Measurements from ENCODE around the gene HTRA1.

The HTRA1 gene

GRCh38 chr10:122480146-122480833 lies 18.9 kb downstream of the HTRA1 start:
- no peak for TF ChIP-seq CTCF (IDR thresholded peaks at IDR 0.05; ENCODE audit: insufficient read depth, missing control alignments)
- FAIRE-seq (no peak), DNase-seq (ENCODE audit: insufficient read length, low spot score) (no peak)

- DNase-seq (ENCODE audit: insufficient read length, low spot score) (no peak), FAIRE-seq (no peak)
- TF ChIP-seq CTCF (IDR thresholded peaks at IDR 0.05; ENCODE audit: insufficient read depth, missing control alignments): no peak
Measured at GRCh38 chr10:122481296-122482056, 20.1 kb downstream of the HTRA1 start.

- no peak for TF ChIP-seq CTCF (IDR thresholded peaks at IDR 0.05; ENCODE audit: insufficient read depth, missing control alignments)
- FAIRE-seq (no peak), DNase-seq (ENCODE audit: insufficient read length, low spot score) (no peak)
Measured at GRCh38 chr10:122484276-122485060, 23.1 kb downstream of the HTRA1 start.

- DNase-seq (ENCODE audit: insufficient read length, low spot score): no peak
- TF ChIP-seq CTCF (IDR thresholded peaks at IDR 0.05; ENCODE audit: insufficient read depth, missing control alignments): no peak
- FAIRE-seq: no peak
Measured at GRCh38 chr10:122485670-122486069, 24.3 kb downstream of the HTRA1 start.

GRCh38 chr10:122486406-122487080 lies 25.2 kb downstream of the HTRA1 start:
- DNase-seq (ENCODE audit: insufficient read length, low spot score): no peak
- no peak for TF ChIP-seq CTCF (IDR thresholded peaks at IDR 0.05; ENCODE audit: insufficient read depth, missing control alignments)
- FAIRE-seq: no peak

GRCh38 chr10:122487174-122487765 lies 25.9 kb downstream of the HTRA1 start:
- DNase-seq (ENCODE audit: insufficient read length, low spot score) (no peak), FAIRE-seq (no peak)
- TF ChIP-seq CTCF (IDR thresholded peaks at IDR 0.05; ENCODE audit: insufficient read depth, missing control alignments): no peak

Measured in D721Med (cell line).